CD8-positive, alpha-beta memory T cell (primary cell): ENCODE data around the gene IFITM10. TPM values are rescaled to one million over a fixed set of nuclear protein-coding genes. Genes with fewer than 3 reads are reported as not detected.
"Not testable (repeated sequence)": the region's sequence is repeated elsewhere in the genome, so short reads cannot be mapped to it uniquely, and the experiment has no call there.

Source experiments
- CTCF ChIA-PET: fragments of 350-600 bp; sonication (Branson Sonifier 250); formaldehyde crosslinking; loops from one replicate; lab custom pipeline; 2021; ENCODE audit warnings: antibody characterized with exemption; lab: Charles Lee
- POLR2A ChIA-PET: fragments of 350-600 bp; sonication (Branson Sonifier 250); formaldehyde crosslinking; loops from one replicate; lab custom pipeline; 2021; ENCODE audit warnings: antibody characterized with exemption; lab: Charles Lee
- DNase-seq, 5 donors: peaks; one replicate each; pipeline versions ENCODE4 v3.0.0 to v3.0.0-alpha.2; 2020 to 2022; ENCODE audit warnings: mixed read lengths in 1 of 5
- H3K27ac ChIP-seq: one replicate; pipeline ENCODE4 v1.7.0; 2013; ENCODE audit warnings: low read depth, mild to moderate bottlenecking, low read length, moderate library complexity
- H3K27me3 ChIP-seq: 2 replicates; pipeline ENCODE4 v1.7.0; 2013; ENCODE audit warnings: low read length, mild to moderate bottlenecking; ENCODE audit not compliant: insufficient read depth, poor library complexity, severe bottlenecking
- H3K36me3 ChIP-seq: 2 replicates; pipeline ENCODE4 v1.7.0; 2013; ENCODE audit warnings: mild to moderate bottlenecking, low read length, moderate library complexity; ENCODE audit not compliant: insufficient read depth
- H3K4me1 ChIP-seq: 2 replicates; pipeline ENCODE4 v1.7.0; 2013; ENCODE audit warnings: mild to moderate bottlenecking, low read length, moderate library complexity; ENCODE audit not compliant: insufficient read depth
- H3K4me3 ChIP-seq: 2 replicates; pipeline ENCODE4 v1.7.0; 2013; ENCODE audit warnings: mild to moderate bottlenecking, low read length
- H3K9me3 ChIP-seq: 2 replicates; pipeline ENCODE4 v1.7.0; 2013; ENCODE audit warnings: mild to moderate bottlenecking, low read length
- H3K27ac Mint-ChIP-seq, 8 donors: one replicate each; pipeline ENCODE4 v1.8.0; 2020 to 2021; ENCODE audit warnings: mixed read lengths in 8 of 8, mild to moderate bottlenecking in 6 of 8, inconsistent platforms in 3 of 8, moderate library complexity in 3 of 8
- H3K27me3 Mint-ChIP-seq, 2 donors: one replicate each; pipeline ENCODE4 v1.8.0; 2020 to 2021; ENCODE audit warnings: mixed read lengths in 2 of 2, mild to moderate bottlenecking in 1 of 2, moderate library complexity in 1 of 2
- H3K36me3 Mint-ChIP-seq, 3 donors: one replicate each; pipeline ENCODE4 v1.8.0; 2020 to 2021; ENCODE audit warnings: mixed read lengths in 3 of 3, inconsistent platforms in 1 of 3, mild to moderate bottlenecking in 1 of 3
- H3K4me1 Mint-ChIP-seq, 3 donors: one replicate each; pipeline ENCODE4 v1.8.0; 2020 to 2021; ENCODE audit warnings: mixed read lengths in 3 of 3, inconsistent platforms in 1 of 3, mild to moderate bottlenecking in 1 of 3
- H3K4me3 Mint-ChIP-seq, 7 donors: one replicate each; pipeline ENCODE4 v1.8.0; 2020 to 2021; ENCODE audit warnings: mixed read lengths in 7 of 7, mild to moderate bottlenecking in 6 of 7, moderate library complexity in 4 of 7, inconsistent platforms in 2 of 7
- H3K9me3 Mint-ChIP-seq, 5 donors: one replicate each; pipeline ENCODE4 v1.8.0; 2020 to 2022; ENCODE audit warnings: mixed read lengths in 5 of 5, mild to moderate bottlenecking in 3 of 5, moderate library complexity in 2 of 5, inconsistent platforms in 1 of 5
- polyA plus RNA-seq: library from polyadenylated mRNA; unstranded; fragments of 300-500 nt; fragmentation: Illumina TruSeq; gene quantifications from one replicate; pipeline ENCODE4 v1.2.3, GENCODE V29; 2021
- total RNA-seq, 2 experiments: library from RNA; stranded (reverse); gene quantifications; one replicate each; pipeline ENCODE4 v1.2.3, GENCODE V29; 2021

The IFITM10 gene
- total and polyA plus RNA-seq, 3 experiments from 2014 or later = 0.10 to 0.95 (median 0.39) TPM

DNA sequence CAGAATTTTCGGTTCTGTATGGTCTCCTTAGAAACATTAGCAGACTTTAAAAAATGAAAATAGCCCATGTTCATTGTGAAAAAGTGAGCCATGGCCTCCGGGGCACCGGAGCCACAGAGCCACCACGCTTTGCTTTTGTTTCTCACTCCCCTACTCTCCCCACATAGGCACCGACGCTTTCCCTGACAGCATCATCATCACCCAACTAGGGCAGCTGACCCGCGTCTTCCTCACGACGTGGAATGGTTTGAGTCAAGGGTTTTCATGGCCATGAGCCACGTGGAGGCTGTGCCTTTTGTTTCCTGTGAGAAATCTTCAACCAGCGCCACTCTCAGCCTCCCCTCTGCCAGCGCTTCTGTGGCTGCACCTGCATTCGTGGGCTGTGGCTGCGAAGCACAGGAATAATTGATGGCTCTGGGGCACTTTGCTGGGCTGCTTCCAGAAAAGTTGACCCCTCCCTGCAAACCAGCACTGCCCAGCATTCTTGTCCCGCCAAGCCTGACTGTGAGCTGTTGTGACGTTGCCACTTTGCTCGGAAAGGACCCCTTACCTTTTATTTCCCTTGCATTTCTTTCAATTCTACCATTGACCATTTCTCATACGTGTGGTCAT, 62.0 kb downstream of the IFITM10 start:
- Mint-ChIP-seq H3K27ac (peak overlapping the region in 1 of 8 donors; percentile 33), H3K27me3 (peaks cover 21 to 37% of the 10 kb centered on the region in 2 donors)
- POLR2A ChIA-PET, H3K4me3 ChIP-seq, H3K9me3 ChIP-seq, H3K4me1 Mint-ChIP-seq, H3K4me3 Mint-ChIP-seq, H3K36me3 Mint-ChIP-seq, DNase-seq, H3K27ac ChIP-seq, H3K4me1 ChIP-seq, H3K9me3 Mint-ChIP-seq, CTCF ChIA-PET, H3K36me3 ChIP-seq, H3K27me3 ChIP-seq: not testable (repeated sequence)

- DNase-seq, H3K4me3 Mint-ChIP-seq, H3K27me3 ChIP-seq, H3K4me3 ChIP-seq, H3K27ac ChIP-seq, H3K27ac Mint-ChIP-seq, CTCF ChIA-PET, H3K9me3 Mint-ChIP-seq, H3K9me3 ChIP-seq, POLR2A ChIA-PET, H3K36me3 Mint-ChIP-seq, H3K36me3 ChIP-seq, H3K4me1 Mint-ChIP-seq, H3K4me1 ChIP-seq: not testable (repeated sequence)
- peaks cover 13 to 27% of the 10 kb centered on the region in 2 donors for H3K27me3 Mint-ChIP-seq
Observed at GRCh38 chr11:1686220-1686619, 64.2 kb downstream of the IFITM10 start.

DNA sequence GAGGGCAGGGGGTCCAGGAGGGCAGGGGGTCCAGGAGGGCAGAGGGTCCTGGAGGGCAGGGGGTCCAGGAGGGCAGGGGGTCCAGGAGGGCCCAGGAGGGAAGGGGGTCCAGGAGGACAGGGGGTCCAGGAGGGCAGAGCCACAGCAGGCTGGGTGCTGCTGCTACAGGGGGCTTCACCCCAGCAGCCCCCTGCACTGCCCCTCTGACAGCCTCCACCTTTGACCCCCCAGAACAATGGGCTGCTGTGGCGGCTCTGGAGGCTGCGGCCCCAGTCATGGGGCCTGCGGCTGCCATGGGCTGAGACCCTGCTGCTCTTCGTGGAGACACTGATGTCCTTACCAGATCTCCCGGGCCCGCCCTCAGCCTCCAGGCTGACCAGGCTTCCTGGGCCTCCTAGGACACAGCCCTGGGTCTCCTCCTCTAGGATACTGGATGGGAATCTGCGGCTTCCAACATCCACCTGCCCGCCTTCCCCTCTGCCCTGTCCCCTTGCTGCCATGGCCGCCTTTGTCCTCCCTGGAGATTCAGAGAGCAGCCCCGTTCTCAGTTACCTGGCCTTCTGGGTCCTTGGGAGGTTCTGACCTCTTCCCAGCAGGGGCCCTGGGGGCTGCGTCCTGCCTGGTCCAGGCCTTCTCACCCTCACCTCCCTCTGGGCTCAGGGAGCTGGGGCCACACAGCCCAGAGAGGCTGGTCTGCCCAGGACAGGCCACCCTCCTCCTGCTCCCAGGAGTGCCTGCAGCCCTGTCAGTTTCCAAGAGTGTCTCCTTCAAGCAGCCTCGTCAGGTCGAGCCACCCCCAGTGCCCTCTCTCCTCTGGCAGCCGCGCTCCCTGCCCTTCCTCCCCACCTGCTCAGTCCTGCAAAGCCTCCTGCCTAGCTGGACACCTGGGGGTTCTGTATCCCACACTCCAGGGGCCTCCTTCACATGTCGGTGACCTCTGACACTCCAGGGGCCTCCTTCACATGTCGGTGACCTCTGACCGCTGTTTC, 65.2 kb downstream of the IFITM10 start:
- H3K9me3 ChIP-seq, H3K4me3 Mint-ChIP-seq, H3K4me1 ChIP-seq, CTCF ChIA-PET, H3K4me3 ChIP-seq, H3K9me3 Mint-ChIP-seq, H3K27me3 ChIP-seq, POLR2A ChIA-PET, H3K36me3 ChIP-seq, H3K4me1 Mint-ChIP-seq, H3K36me3 Mint-ChIP-seq, H3K27ac Mint-ChIP-seq, H3K27ac ChIP-seq: not testable (repeated sequence)
- peaks cover 8 to 19% of the 10 kb centered on the region in 2 donors for H3K27me3 Mint-ChIP-seq
- DNase-seq = peak in 1 of 5 donors; percentile 30

DNA sequence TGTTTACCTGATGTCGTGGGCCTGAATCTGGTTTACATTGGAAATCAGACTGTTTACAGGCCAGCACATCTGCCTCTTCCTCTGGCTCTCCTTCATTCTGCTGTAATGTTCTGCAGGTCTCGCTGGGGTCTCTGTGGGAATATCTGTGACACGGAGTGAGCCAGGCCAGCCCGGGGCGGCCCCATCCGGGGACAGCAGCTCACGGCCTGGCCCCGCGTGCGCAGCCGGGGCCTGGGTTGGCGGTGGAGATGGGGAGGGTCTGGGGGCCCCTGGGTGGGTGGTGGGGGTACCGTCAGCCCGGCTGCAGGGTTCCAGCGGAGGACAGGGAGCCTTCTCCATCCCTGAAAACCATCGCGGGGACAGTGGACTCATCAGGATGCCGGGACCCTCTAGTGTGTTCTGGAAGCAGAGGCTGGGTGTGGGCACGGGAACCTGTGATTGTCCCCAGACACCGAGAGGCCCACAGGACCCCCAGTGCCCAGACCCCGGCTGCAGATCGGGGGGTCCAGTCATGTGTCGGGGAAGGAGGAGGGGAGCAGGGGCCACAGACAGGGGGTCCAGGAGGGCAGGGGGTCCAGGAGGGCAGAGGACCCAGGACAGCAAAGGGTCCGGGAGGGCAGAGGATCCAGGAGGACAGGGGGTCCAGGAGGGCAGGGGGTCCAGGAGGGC, 66.4 kb downstream of the IFITM10 start:
- POLR2A ChIA-PET = not testable (repeated sequence)

GRCh38 chr11:1683216-1683615, 67.2 kb downstream of the IFITM10 start:
- H3K27me3 Mint-ChIP-seq = peaks cover 8 to 12% of the 10 kb centered on the region in 2 donors
- H3K36me3 ChIP-seq, POLR2A ChIA-PET, H3K27ac Mint-ChIP-seq, H3K9me3 ChIP-seq, H3K36me3 Mint-ChIP-seq, H3K4me3 ChIP-seq, H3K4me1 Mint-ChIP-seq, H3K4me3 Mint-ChIP-seq, H3K27ac ChIP-seq, H3K27me3 ChIP-seq, H3K9me3 Mint-ChIP-seq, DNase-seq, H3K4me1 ChIP-seq: not testable (repeated sequence)
- CTCF ChIA-PET = interaction anchor here (2.6 to 6.2 kb wide), 2 partner anchors 9 to 150 kb away, joined by 10 to 43 read pairs; no protein-coding TSS in a partner anchor

More for the DNA sequence above, 66.4 kb downstream of the IFITM10 start:
- H3K36me3 Mint-ChIP-seq, H3K9me3 ChIP-seq, H3K4me3 ChIP-seq, H3K27me3 ChIP-seq, DNase-seq, H3K36me3 ChIP-seq, H3K4me1 ChIP-seq, H3K4me1 Mint-ChIP-seq, H3K4me3 Mint-ChIP-seq, H3K9me3 Mint-ChIP-seq, CTCF ChIA-PET, H3K27ac ChIP-seq, H3K27ac Mint-ChIP-seq: not testable (repeated sequence)
- H3K27me3 Mint-ChIP-seq = peaks cover 9 to 11% of the 10 kb centered on the region in 2 donors

Other genes with a start within 250 kb of the IFITM10 start
- gene DUSP8, start 178.3 kb downstream of the IFITM10 start, total RNA-seq = 1 to 10 TPM; 2.3 to 4.0 TPM
- gene DUSP8, start 178.3 kb downstream of the IFITM10 start, polyA plus RNA-seq = 0.75 TPM
- gene KRTAP5-1, start 165.3 kb downstream of the IFITM10 start, total RNA-seq = not detected
- gene KRTAP5-1, start 165.3 kb downstream of the IFITM10 start, polyA plus RNA-seq = not detected
- not detected for gene KRTAP5-2, start 152.3 kb downstream of the IFITM10 start, total RNA-seq
- gene KRTAP5-2, start 152.3 kb downstream of the IFITM10 start, polyA plus RNA-seq = 0.46 TPM
- not detected for gene KRTAP5-3, start 142.1 kb downstream of the IFITM10 start, total RNA-seq
- not detected for gene KRTAP5-3, start 142.1 kb downstream of the IFITM10 start, polyA plus RNA-seq
- gene KRTAP5-4, start 128.5 kb downstream of the IFITM10 start, total RNA-seq = not detected
- gene KRTAP5-4, start 128.5 kb downstream of the IFITM10 start, polyA plus RNA-seq = not detected
- not detected for gene KRTAP5-5, start 120.8 kb downstream of the IFITM10 start, total RNA-seq
- gene KRTAP5-5, start 120.8 kb downstream of the IFITM10 start, polyA plus RNA-seq = not detected
- gene KRTAP5-6, start 53.4 kb downstream of the IFITM10 start, total RNA-seq = not detected
- not detected for gene KRTAP5-6, start 53.4 kb downstream of the IFITM10 start, polyA plus RNA-seq
- 100 to 1,000 TPM; 110 to 116 TPM for gene CTSD, start 13.3 kb upstream of the IFITM10 start, total RNA-seq
- gene CTSD, start 13.3 kb upstream of the IFITM10 start, polyA plus RNA-seq = 206 TPM
- gene SYT8, start 84.4 kb upstream of the IFITM10 start, total RNA-seq = not detected
- gene SYT8, start 84.4 kb upstream of the IFITM10 start, polyA plus RNA-seq = not detected
- under 1 TPM in 1 of 2 experiments, not detected in 1; 0.33 TPM for gene TNNI2, start 88.4 kb upstream of the IFITM10 start, total RNA-seq
- not detected for gene TNNI2, start 88.4 kb upstream of the IFITM10 start, polyA plus RNA-seq
- 100 to 1,000 TPM; 226 to 230 TPM for gene LSP1, start 102.5 kb upstream of the IFITM10 start, total RNA-seq
- gene LSP1, start 102.5 kb upstream of the IFITM10 start, polyA plus RNA-seq = 496 TPM
- gene PRR33, start 141.3 kb upstream of the IFITM10 start, total RNA-seq = not detected
- 0.17 TPM for gene PRR33, start 141.3 kb upstream of the IFITM10 start, polyA plus RNA-seq
- 1 to 10 TPM; 1.4 to 1.6 TPM for gene TNNT3, start 169.1 kb upstream of the IFITM10 start, total RNA-seq
- not detected for gene TNNT3, start 169.1 kb upstream of the IFITM10 start, polyA plus RNA-seq
- gene MRPL23, start 196.7 kb upstream of the IFITM10 start, total RNA-seq = 100 to 1,000 TPM; 127 to 129 TPM
- gene MRPL23, start 196.7 kb upstream of the IFITM10 start, polyA plus RNA-seq = 9.3 TPM
- not detected for gene H19, start 247.2 kb upstream of the IFITM10 start, total RNA-seq
- gene H19, start 247.2 kb upstream of the IFITM10 start, polyA plus RNA-seq = not detected